Cortex of kidney (tissue), 1 donor: ENCODE measurements around the gene TSPAN11.

Experiments used
- DNase-seq: peaks from one replicate; lab custom pipeline; 2025; lab: John Stamatoyannopoulos, UW

Gene TSPAN11

GRCh38 chr12:30959778-30960177, 33.2 kb downstream of the TSPAN11 start:
- no peak for DNase-seq

- no peak for DNase-seq
These were observed 34.5 kb downstream of the TSPAN11 start for GRCh38 chr12:30961030-30961429.

GRCh38 chr12:30962047-30962446, 35.5 kb downstream of the TSPAN11 start:
- DNase-seq, result no peak

GRCh38 chr12:30963709-30964564, 37.4 kb downstream of the TSPAN11 start:
- no peak for DNase-seq

- DNase-seq, result no peak
These were observed 38.5 kb downstream of the TSPAN11 start for GRCh38 chr12:30964896-30965612.

GRCh38 chr12:30965613-30965985, 39.1 kb downstream of the TSPAN11 start:
- DNase-seq, result no peak

GRCh38 chr12:30967026-30967425, 40.5 kb downstream of the TSPAN11 start:
- DNase-seq, result no peak

GRCh38 chr12:30968211-30968610, 41.7 kb downstream of the TSPAN11 start:
- no peak for DNase-seq

- DNase-seq, result no peak
These were observed 42.5 kb downstream of the TSPAN11 start for GRCh38 chr12:30969006-30969405.

GRCh38 chr12:30969606-30970395, 43.3 kb downstream of the TSPAN11 start:
- DNase-seq, result no peak

- DNase-seq, result no peak
These were observed 44.1 kb downstream of the TSPAN11 start for GRCh38 chr12:30970559-30971197.

GRCh38 chr12:30972035-30972434, 45.5 kb downstream of the TSPAN11 start:
- no peak for DNase-seq

GRCh38 chr12:30973175-30973574, 46.6 kb downstream of the TSPAN11 start:
- no peak for DNase-seq

GRCh38 chr12:30973830-30974229, 47.3 kb downstream of the TSPAN11 start:
- DNase-seq, result no peak

- no peak for DNase-seq
These were observed 48.4 kb downstream of the TSPAN11 start for GRCh38 chr12:30974746-30975500.

- no peak for DNase-seq
These were observed 49.0 kb downstream of the TSPAN11 start for GRCh38 chr12:30975581-30975980.

GRCh38 chr12:30976206-30976605, 49.7 kb downstream of the TSPAN11 start:
- no peak for DNase-seq

GRCh38 chr12:30977124-30977523, 50.6 kb downstream of the TSPAN11 start:
- no peak for DNase-seq

GRCh38 chr12:30977537-30978349, 51.2 kb downstream of the TSPAN11 start:
- DNase-seq, result no peak

- DNase-seq, result no peak
These were observed 52.1 kb downstream of the TSPAN11 start for GRCh38 chr12:30978639-30979038.
